HFFc6 (cell line): ENCODE data around the gene DGKH. TPM values are rescaled to one million over a fixed set of nuclear protein-coding genes. Genes with fewer than 3 reads are reported as not detected.

Source experiments
- DNase-seq: peaks from one replicate; pipeline ENCODE4 v3.0.0-alpha.2; 2018
- H3K27ac Mint-ChIP-seq: 2 replicates; pipeline ENCODE4 v1.8.0; 2020; ENCODE audit warnings: mild to moderate bottlenecking, mixed read lengths
- H3K27me3 Mint-ChIP-seq: 2 replicates; pipeline ENCODE4 v1.8.0; 2021; ENCODE audit warnings: mild to moderate bottlenecking, moderate library complexity, mixed read lengths; ENCODE audit not compliant: insufficient read depth
- H3K36me3 Mint-ChIP-seq: 2 replicates; pipeline ENCODE4 v1.8.0; 2021; ENCODE audit warnings: low read depth, mixed read lengths
- H3K4me1 Mint-ChIP-seq: 2 replicates; pipeline ENCODE4 v1.8.0; 2020; ENCODE audit warnings: low read depth, mixed read lengths
- H3K4me3 Mint-ChIP-seq: 2 replicates; pipeline ENCODE4 v1.8.0; 2020; ENCODE audit warnings: mild to moderate bottlenecking, moderate library complexity, mixed read lengths
- H3K9me3 Mint-ChIP-seq: 2 replicates; pipeline ENCODE4 v1.8.0; 2020; ENCODE audit warnings: mild to moderate bottlenecking, mixed read lengths
- CTCF ChIP-seq: fragments of 200-600 bp; sonication (generic); IDR thresholded peaks from 2 replicates; pipeline ENCODE4 v1.5.0; 2021; ENCODE audit warnings: antibody characterized with exemption, mild to moderate bottlenecking
- total RNA-seq, 6 experiments: library from RNA; stranded (reverse); fragmentation: NEBNext Ultra II Directional; extraction: Animal tissue kit (Norgen Biotek cat#: 25700); gene quantifications; 2 replicates in 1 of 6; 3 replicates in 5 of 6; pipeline ENCODE4 v1.2.3, GENCODE V29; 2021

DGKH gene
- total RNA-seq, 6 experiments from 2014 or later: 6.9 to 8.7 (median 7.8) TPM

DNA sequence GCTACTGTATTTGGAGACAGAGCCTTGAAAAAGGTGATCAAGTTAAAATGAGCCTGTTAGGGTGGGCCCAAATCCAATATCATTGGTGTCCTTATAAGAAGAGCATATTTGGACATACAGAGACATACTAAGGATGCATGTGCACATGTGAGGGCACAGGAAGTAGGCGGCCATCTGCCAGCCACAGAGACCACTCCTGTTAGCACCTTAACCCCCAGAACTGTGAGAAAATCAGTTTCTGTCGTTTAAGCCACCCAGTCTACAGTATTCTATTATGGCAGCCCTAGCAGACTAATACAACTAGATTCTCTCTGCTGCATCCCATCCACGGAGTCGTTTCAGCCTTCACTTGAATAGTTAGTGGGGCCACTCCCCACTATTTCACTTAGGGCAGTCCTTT lies 39.4 kb upstream of the DGKH start:
- TF ChIP-seq CTCF: no peak
- DNase-seq: no peak

DNA sequence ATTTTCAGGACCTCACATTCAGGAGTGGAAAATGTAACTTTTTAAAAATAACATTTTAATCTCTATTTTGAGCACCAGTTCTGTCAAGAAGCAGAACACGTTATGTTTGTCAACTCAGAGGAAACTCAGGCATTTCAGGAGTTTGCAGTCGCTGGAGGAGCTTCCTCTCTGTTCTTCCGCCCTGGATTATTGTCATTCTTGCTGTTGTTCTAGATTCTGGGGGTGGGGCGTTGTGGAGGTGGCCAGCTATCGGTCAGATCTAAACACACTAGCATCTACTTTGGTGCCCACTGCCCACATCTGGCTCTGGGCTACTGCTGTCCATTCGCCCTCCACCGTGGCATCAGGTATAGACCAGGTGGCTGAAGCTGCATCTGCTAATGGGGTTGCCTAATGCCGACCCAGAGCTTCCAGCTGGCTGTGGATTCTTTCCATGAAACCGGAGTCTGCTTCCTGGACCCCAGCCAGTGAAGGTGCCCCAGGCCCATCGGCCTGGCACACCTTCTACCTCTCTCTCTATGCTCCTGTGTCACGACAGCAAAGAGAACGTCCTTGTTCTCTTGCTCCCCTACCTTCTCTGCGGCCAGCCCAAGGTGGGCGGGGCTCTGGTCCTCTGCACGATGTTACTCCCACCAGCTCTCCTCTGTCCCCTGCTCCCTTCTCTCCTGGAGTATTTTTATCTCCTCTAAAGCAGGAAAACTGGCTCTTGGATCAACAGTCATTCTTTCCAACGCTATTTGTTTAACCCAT lies 36.7 kb upstream of the DGKH start:
- Mint-ChIP-seq H3K27me3 (peaks cover 5% of the 10 kb centered on the region), H3K4me3 (no peak overlapping the region), H3K36me3 (no peaks in the 10 kb centered on the region), H3K9me3 (no peaks in the 10 kb centered on the region), H3K27ac (no peak overlapping the region), H3K4me1 (peaks cover 19% of the 10 kb centered on the region)
- no peak for DNase-seq
- TF ChIP-seq CTCF: no peak

More for the DNA sequence above, 39.4 kb upstream of the DGKH start:
- Mint-ChIP-seq H3K27ac (no peak overlapping the region), H3K4me1 (peaks cover 19% of the 10 kb centered on the region), H3K36me3 (no peaks in the 10 kb centered on the region), H3K27me3 (peaks cover 5% of the 10 kb centered on the region; the same call in 1 of the 2 replicates), H3K9me3 (no peaks in the 10 kb centered on the region), H3K4me3 (no peak overlapping the region)

GRCh38 chr13:42014119-42014518 lies 34.3 kb upstream of the DGKH start:
- no peak for DNase-seq
- H3K4me3 Mint-ChIP-seq: no peak overlapping the region
- no peaks in the 10 kb centered on the region for H3K36me3 Mint-ChIP-seq
- no peak overlapping the region for H3K27ac Mint-ChIP-seq
- no peak for TF ChIP-seq CTCF
- no peaks in the 10 kb centered on the region for H3K9me3 Mint-ChIP-seq
- peaks cover 10% of the 10 kb centered on the region for H3K27me3 Mint-ChIP-seq
- H3K4me1 Mint-ChIP-seq: no peaks in the 10 kb centered on the region

GRCh38 chr13:42017264-42017663 lies 31.2 kb upstream of the DGKH start:
- Mint-ChIP-seq H3K27me3 (peaks cover 6% of the 10 kb centered on the region), H3K9me3 (no peaks in the 10 kb centered on the region), H3K4me1 (no peaks in the 10 kb centered on the region), H3K36me3 (no peaks in the 10 kb centered on the region), H3K27ac (no peak overlapping the region), H3K4me3 (no peak overlapping the region)
- no peak for DNase-seq
- no peak for TF ChIP-seq CTCF

GRCh38 chr13:42021851-42022250 lies 26.6 kb upstream of the DGKH start:
- H3K4me1 Mint-ChIP-seq: no peaks in the 10 kb centered on the region
- no peak overlapping the region for H3K27ac Mint-ChIP-seq
- TF ChIP-seq CTCF: no peak
- H3K36me3 Mint-ChIP-seq: no peaks in the 10 kb centered on the region
- no peak overlapping the region for H3K4me3 Mint-ChIP-seq
- DNase-seq: no peak
- H3K9me3 Mint-ChIP-seq: no peaks in the 10 kb centered on the region
- peaks cover 4% of the 10 kb centered on the region; the same call in 1 of the 2 replicates for H3K27me3 Mint-ChIP-seq
